CD14-positive monocyte (primary cell): ENCODE data around the gene FSHR. TPM values are rescaled to one million over a fixed set of nuclear protein-coding genes. Genes with fewer than 3 reads are reported as not detected.

ENCODE experiments used
- DNase-seq, 3 donors: peaks; one replicate each; pipeline ENCODE4 v3.0.0-alpha.2; 2011 to 2022
- H2AFZ ChIP-seq: 2 replicates; pipeline ENCODE4 v1.6.0; 2012; ENCODE audit warnings: mild to moderate bottlenecking, low read depth, low read length, inconsistent platforms; ENCODE audit not compliant: insufficient read depth, poor library complexity, severe bottlenecking
- H3K27ac ChIP-seq, 2 donors: 1 replicate in 1 of 2; 2 replicates in 1 of 2; pipeline ENCODE4 v1.5.1; 2012 to 2013; ENCODE audit warnings: low read length in 2 of 2, control low read depth in 1 of 2, inconsistent platforms in 1 of 2, low read depth in 1 of 2, mild to moderate bottlenecking in 1 of 2
- H3K27me3 ChIP-seq, 2 donors: one replicate each; pipeline versions ENCODE4 v1.6.0 to v1.6.1; 2011 to 2013; ENCODE audit warnings: low read length in 2 of 2; ENCODE audit not compliant: control insufficient read depth in 2 of 2, insufficient read depth in 2 of 2
- H3K36me3 ChIP-seq, 2 donors: replicated peaks in 1 of 2; 1 replicate in 1 of 2; 2 replicates in 1 of 2; pipeline versions ENCODE4 v1.5.1 to v1.6.1; 2012 to 2013; ENCODE audit warnings: low read length in 2 of 2, control low read depth in 1 of 2, inconsistent platforms in 1 of 2, mild to moderate bottlenecking in 1 of 2; ENCODE audit not compliant: insufficient read depth in 2 of 2, control insufficient read depth in 1 of 2
- H3K4me1 ChIP-seq, 2 donors: 1 replicate in 1 of 2; 2 replicates in 1 of 2; pipeline versions ENCODE4 v1.5.1 to v1.6.1; 2012 to 2013; ENCODE audit warnings: low read length in 2 of 2, control low read depth in 1 of 2, inconsistent platforms in 1 of 2, mild to moderate bottlenecking in 1 of 2, moderate library complexity in 1 of 2; ENCODE audit not compliant: insufficient read depth in 2 of 2, control insufficient read depth in 1 of 2
- H3K4me2 ChIP-seq: replicated peaks from 2 replicates; pipeline ENCODE3; 2012; ENCODE audit warnings: low read length, moderate library complexity, mild to moderate bottlenecking; ENCODE audit not compliant: poor library complexity, severe bottlenecking; ENCODE audit errors: extremely low read depth
- H3K4me3 ChIP-seq, 3 experiments: fragments of 200-600 bp in 1 of 3; sonication (generic) in 1 of 3; replicated peaks in 1 of 3; 1 replicate in 2 of 3; 2 replicates in 1 of 3; pipeline ENCODE4 v1.5.1; 2011 to 2013; ENCODE audit warnings: low read length in 3 of 3, mild to moderate bottlenecking in 3 of 3, control low read depth in 2 of 3, low read depth in 2 of 3, inconsistent platforms in 1 of 3, moderate library complexity in 1 of 3
- H3K79me2 ChIP-seq: 2 replicates; pipeline ENCODE4 v1.6.0; 2012; ENCODE audit warnings: mild to moderate bottlenecking, control low read depth, inconsistent platforms, low read length, moderate library complexity; ENCODE audit not compliant: insufficient read depth
- H3K9ac ChIP-seq: 2 replicates; pipeline ENCODE4 v1.6.0; 2017; ENCODE audit warnings: low read length, mild to moderate bottlenecking; ENCODE audit not compliant: insufficient read depth, poor library complexity, severe bottlenecking
- H3K9me3 ChIP-seq, 2 donors: replicated peaks in 1 of 2; 1 replicate in 1 of 2; 2 replicates in 1 of 2; pipeline versions ENCODE4 v1.5.1 to v1.6.1; 2012 to 2013; ENCODE audit warnings: low read length in 2 of 2, control low read depth in 1 of 2; ENCODE audit not compliant: control insufficient read depth in 1 of 2, insufficient read depth in 1 of 2
- H4K20me1 ChIP-seq: 2 replicates; pipeline ENCODE4 v1.6.0; 2012; ENCODE audit warnings: mild to moderate bottlenecking, low read length, control low read depth, moderate library complexity; ENCODE audit not compliant: insufficient read depth
- H3K27ac Mint-ChIP-seq, 7 donors: one replicate each; pipeline ENCODE4 v1.8.0; 2020; ENCODE audit warnings: mild to moderate bottlenecking in 7 of 7, mixed read lengths in 7 of 7, moderate library complexity in 6 of 7, inconsistent platforms in 2 of 7
- H3K27me3 Mint-ChIP-seq, 3 donors: one replicate each; pipeline ENCODE4 v1.8.0; 2021 to 2022; ENCODE audit warnings: low read depth in 3 of 3, mild to moderate bottlenecking in 3 of 3, mixed read lengths in 3 of 3, moderate library complexity in 3 of 3, inconsistent platforms in 1 of 3
- H3K36me3 Mint-ChIP-seq, 2 donors: one replicate each; pipeline ENCODE4 v1.8.0; 2020; ENCODE audit warnings: mixed read lengths in 2 of 2, inconsistent platforms in 1 of 2, mild to moderate bottlenecking in 1 of 2
- H3K4me1 Mint-ChIP-seq: one replicate; pipeline ENCODE4 v1.8.0; 2020; ENCODE audit warnings: mild to moderate bottlenecking, mixed read lengths
- H3K4me3 Mint-ChIP-seq, 2 donors: one replicate each; pipeline ENCODE4 v1.8.0; 2020; ENCODE audit warnings: mild to moderate bottlenecking in 2 of 2, mixed read lengths in 2 of 2, moderate library complexity in 1 of 2
- H3K9me3 Mint-ChIP-seq, 7 donors: one replicate each; pipeline ENCODE4 v1.8.0; 2020 to 2022; ENCODE audit warnings: mixed read lengths in 7 of 7, mild to moderate bottlenecking in 6 of 7, moderate library complexity in 6 of 7, inconsistent platforms in 2 of 7
- WGBS: methylation state at CpG from one replicate; pipeline ENCODE4 v1.1.5; 2013; ENCODE audit warnings: missing lambda C conversion rate; ENCODE audit not compliant: insufficient coverage; 5-methylcytosine and 5-hydroxymethylcytosine counted together
- intact Hi-C, 2 donors: fragments of 100-400 bp; cut with micrococcal nuclease; formaldehyde crosslinking; loops; one replicate each; pipeline versions ENCODE4 v1.15.0 to v1.15.1; 2023
- polyA plus RNA-seq, 3 donors: library from polyadenylated mRNA; depleted of rRNA in 1 of 3; unstranded in 2 of 3; stranded (reverse) in 1 of 3; fragments of 300-500 nt in 2 of 3; fragments of >200 nt in 1 of 3; fragmentation: Illumina TruSeq in 2 of 3; gene quantifications; 1 replicate in 2 of 3; 2 replicates in 1 of 3; pipeline ENCODE4 v1.2.3, GENCODE V29; 2012 to 2021
- TF ChIP-seq, protein P1 (sequence below): fragments of 200-600 bp; IDR thresholded peaks from one replicate; pipeline ENCODE4 v1.8.0; 2022; ENCODE audit warnings: antibody characterized with exemption, mild to moderate bottlenecking

The FSHR gene
- polyA plus RNA-seq, 3 donors, result not detected

DNA sequence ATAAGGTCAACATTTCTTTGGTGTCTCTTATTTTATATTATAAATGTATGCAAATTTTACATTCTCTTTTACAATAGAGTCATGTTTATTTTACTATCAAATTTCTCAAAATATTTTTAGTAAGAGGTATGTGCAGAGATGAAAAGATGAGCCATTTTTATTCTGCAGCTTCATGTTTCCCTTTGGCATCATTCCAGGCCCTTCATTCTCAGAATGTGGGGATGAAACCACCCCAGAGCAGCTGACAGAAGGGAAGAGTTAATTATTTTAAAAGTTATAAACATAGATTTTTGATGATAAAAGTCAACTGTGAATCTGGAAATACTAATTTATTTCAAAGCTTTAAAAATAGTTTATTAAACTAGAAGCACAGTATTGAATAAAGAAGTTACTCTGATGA is 12.8 kb upstream of the FSHR start:
- no peak overlapping the region for H3K4me3 ChIP-seq
- H3K27ac ChIP-seq, result no peak overlapping the region
- no peaks in the 10 kb centered on the region for H3K4me1 Mint-ChIP-seq
- no peak for DNase-seq
- H3K36me3 ChIP-seq, result no peaks in the 10 kb centered on the region
- no peaks in the 10 kb centered on the region for H3K27me3 ChIP-seq
- no peak overlapping the region for H3K4me3 Mint-ChIP-seq
- H3K9me3 Mint-ChIP-seq, result peaks cover 0 to 28% (median 3%) of the 10 kb centered on the region in 7 donors
- no peak overlapping the region for H3K27ac Mint-ChIP-seq
- H3K36me3 Mint-ChIP-seq, result no peaks in the 10 kb centered on the region
- TF ChIP-seq, protein P1, sequence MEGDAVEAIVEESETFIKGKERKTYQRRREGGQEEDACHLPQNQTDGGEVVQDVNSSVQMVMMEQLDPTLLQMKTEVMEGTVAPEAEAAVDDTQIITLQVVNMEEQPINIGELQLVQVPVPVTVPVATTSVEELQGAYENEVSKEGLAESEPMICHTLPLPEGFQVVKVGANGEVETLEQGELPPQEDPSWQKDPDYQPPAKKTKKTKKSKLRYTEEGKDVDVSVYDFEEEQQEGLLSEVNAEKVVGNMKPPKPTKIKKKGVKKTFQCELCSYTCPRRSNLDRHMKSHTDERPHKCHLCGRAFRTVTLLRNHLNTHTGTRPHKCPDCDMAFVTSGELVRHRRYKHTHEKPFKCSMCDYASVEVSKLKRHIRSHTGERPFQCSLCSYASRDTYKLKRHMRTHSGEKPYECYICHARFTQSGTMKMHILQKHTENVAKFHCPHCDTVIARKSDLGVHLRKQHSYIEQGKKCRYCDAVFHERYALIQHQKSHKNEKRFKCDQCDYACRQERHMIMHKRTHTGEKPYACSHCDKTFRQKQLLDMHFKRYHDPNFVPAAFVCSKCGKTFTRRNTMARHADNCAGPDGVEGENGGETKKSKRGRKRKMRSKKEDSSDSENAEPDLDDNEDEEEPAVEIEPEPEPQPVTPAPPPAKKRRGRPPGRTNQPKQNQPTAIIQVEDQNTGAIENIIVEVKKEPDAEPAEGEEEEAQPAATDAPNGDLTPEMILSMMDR, result no peak
- peaks cover 0 to 2% (median 0%) of the 10 kb centered on the region in 3 donors for H3K27me3 Mint-ChIP-seq
- no peaks in the 10 kb centered on the region for H3K79me2 ChIP-seq
- no peaks in the 10 kb centered on the region for H3K9me3 ChIP-seq
- H3K4me2 ChIP-seq, result no peak overlapping the region
- H2AFZ ChIP-seq, result no peak overlapping the region
- no peaks in the 10 kb centered on the region for H3K4me1 ChIP-seq
- intact Hi-C loops, result no loop called here
- no peaks in the 10 kb centered on the region for H4K20me1 ChIP-seq
- H3K9ac ChIP-seq, result no peak overlapping the region

DNA sequence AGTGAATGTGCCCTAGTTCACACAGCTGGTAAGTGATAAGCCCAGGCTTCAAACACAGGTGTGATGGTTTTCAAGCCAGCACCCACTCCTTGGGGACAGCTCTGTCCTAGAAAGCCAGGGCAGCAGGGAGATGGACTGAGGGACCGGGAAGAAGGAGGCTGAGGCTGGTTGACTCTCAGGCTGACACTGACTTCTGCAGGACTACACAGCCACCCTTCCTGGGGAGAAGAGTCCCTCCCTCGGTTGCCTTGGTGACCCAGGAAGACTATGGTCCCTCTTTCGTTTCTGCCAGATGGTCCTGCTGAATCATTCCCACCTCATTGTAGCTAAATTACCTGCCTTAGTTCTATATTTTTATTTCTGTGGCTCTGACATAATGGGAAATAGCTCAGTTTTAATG is 11.3 kb upstream of the FSHR start:
- intact Hi-C loops, result no loop called here
- H3K4me3 Mint-ChIP-seq, result no peak overlapping the region

More for the DNA sequence above, 11.3 kb upstream of the FSHR start:
- H3K4me2 ChIP-seq, result no peak overlapping the region
- H3K79me2 ChIP-seq, result no peaks in the 10 kb centered on the region
- no peaks in the 10 kb centered on the region for H3K36me3 ChIP-seq
- H3K4me1 Mint-ChIP-seq, result no peaks in the 10 kb centered on the region
- peaks cover 0 to 28% (median 3%) of the 10 kb centered on the region in 7 donors for H3K9me3 Mint-ChIP-seq
- H3K27ac Mint-ChIP-seq, result no peak overlapping the region
- no peak overlapping the region for H2AFZ ChIP-seq
- no peaks in the 10 kb centered on the region for H3K4me1 ChIP-seq
- H3K27me3 Mint-ChIP-seq, result peaks cover 0 to 2% (median 0%) of the 10 kb centered on the region in 3 donors
- H3K27me3 ChIP-seq, result no peaks in the 10 kb centered on the region
- H3K9me3 ChIP-seq, result no peaks in the 10 kb centered on the region
- no peak overlapping the region for H3K9ac ChIP-seq
- DNase-seq, result no peak
- H4K20me1 ChIP-seq, result no peaks in the 10 kb centered on the region
- no peak overlapping the region for H3K27ac ChIP-seq
- no peak overlapping the region for H3K4me3 ChIP-seq
- H3K36me3 Mint-ChIP-seq, result no peaks in the 10 kb centered on the region
- TF ChIP-seq, protein P1, result no peak
- 88% methylated on average over 1 of the region's 3 CpGs for WGBS
